ENCODE data around the gene FN1.

The FN1 gene

GRCh38 chr2:215374642-215375466 lies 61.0 kb downstream of the FN1 start:
- Histone ChIP-seq H3K27ac (peak overlapping the region; percentile 9), H3K4me3 (ENCODE audit: low read depth, low read length) (no peak overlapping the region), H3K36me3 (replicated peaks) (peaks cover 95% of the 10 kb centered on the region), H3K27me3 (replicated peaks) (no peaks in the 10 kb centered on the region)
- peak; percentile 47 for DNase-seq
- in situ Hi-C loops (cut with HindIII; ENCODE audit: low pct_ligation_motif_present, low sequenced_read_pairs), result no loop called here
- TF ChIP-seq, protein P1, sequence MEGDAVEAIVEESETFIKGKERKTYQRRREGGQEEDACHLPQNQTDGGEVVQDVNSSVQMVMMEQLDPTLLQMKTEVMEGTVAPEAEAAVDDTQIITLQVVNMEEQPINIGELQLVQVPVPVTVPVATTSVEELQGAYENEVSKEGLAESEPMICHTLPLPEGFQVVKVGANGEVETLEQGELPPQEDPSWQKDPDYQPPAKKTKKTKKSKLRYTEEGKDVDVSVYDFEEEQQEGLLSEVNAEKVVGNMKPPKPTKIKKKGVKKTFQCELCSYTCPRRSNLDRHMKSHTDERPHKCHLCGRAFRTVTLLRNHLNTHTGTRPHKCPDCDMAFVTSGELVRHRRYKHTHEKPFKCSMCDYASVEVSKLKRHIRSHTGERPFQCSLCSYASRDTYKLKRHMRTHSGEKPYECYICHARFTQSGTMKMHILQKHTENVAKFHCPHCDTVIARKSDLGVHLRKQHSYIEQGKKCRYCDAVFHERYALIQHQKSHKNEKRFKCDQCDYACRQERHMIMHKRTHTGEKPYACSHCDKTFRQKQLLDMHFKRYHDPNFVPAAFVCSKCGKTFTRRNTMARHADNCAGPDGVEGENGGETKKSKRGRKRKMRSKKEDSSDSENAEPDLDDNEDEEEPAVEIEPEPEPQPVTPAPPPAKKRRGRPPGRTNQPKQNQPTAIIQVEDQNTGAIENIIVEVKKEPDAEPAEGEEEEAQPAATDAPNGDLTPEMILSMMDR (IDR thresholded peaks at IDR 0.05; ENCODE audit: low read depth, low read length, missing control alignments), result no peak

DNA sequence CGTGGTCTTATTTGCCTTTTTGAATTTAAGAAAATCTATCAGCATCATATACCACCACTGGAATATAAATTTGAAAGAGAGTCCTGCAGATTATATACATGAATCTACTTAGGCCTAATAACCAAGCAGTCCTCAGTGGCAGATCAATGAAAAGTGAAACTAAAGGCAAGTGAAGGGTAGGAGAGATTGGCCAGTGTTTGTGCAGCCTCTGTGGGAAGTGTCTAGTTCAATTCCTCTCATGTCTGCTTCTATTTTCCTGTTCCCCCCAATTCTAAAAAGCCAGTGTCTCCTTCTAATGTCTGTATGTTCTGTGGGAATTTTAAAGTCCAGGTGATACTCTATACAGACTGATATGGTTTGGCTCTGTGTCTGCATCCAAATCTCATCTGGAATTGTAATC lies 61.9 kb downstream of the FN1 start:
- H3K36me3 ChIP-seq (replicated peaks), result peaks cover 94% of the 10 kb centered on the region
- no peak for DNase-seq
- peak overlapping the region; percentile 9 for H3K27ac ChIP-seq
- in situ Hi-C loops (cut with HindIII; ENCODE audit: low pct_ligation_motif_present, low sequenced_read_pairs), result no loop called here
- H3K27me3 ChIP-seq (replicated peaks), result no peaks in the 10 kb centered on the region
- H3K4me3 ChIP-seq (ENCODE audit: low read depth, low read length), result no peak overlapping the region
- TF ChIP-seq, protein P1 (IDR thresholded peaks at IDR 0.05; ENCODE audit: low read depth, low read length, missing control alignments), result no peak

GRCh38 chr2:215372968-215373649 lies 62.8 kb downstream of the FN1 start:
- in situ Hi-C loops (cut with HindIII; ENCODE audit: low pct_ligation_motif_present, low sequenced_read_pairs), result no loop called here
- H3K36me3 ChIP-seq (replicated peaks), result peaks cover 93% of the 10 kb centered on the region

DNA sequence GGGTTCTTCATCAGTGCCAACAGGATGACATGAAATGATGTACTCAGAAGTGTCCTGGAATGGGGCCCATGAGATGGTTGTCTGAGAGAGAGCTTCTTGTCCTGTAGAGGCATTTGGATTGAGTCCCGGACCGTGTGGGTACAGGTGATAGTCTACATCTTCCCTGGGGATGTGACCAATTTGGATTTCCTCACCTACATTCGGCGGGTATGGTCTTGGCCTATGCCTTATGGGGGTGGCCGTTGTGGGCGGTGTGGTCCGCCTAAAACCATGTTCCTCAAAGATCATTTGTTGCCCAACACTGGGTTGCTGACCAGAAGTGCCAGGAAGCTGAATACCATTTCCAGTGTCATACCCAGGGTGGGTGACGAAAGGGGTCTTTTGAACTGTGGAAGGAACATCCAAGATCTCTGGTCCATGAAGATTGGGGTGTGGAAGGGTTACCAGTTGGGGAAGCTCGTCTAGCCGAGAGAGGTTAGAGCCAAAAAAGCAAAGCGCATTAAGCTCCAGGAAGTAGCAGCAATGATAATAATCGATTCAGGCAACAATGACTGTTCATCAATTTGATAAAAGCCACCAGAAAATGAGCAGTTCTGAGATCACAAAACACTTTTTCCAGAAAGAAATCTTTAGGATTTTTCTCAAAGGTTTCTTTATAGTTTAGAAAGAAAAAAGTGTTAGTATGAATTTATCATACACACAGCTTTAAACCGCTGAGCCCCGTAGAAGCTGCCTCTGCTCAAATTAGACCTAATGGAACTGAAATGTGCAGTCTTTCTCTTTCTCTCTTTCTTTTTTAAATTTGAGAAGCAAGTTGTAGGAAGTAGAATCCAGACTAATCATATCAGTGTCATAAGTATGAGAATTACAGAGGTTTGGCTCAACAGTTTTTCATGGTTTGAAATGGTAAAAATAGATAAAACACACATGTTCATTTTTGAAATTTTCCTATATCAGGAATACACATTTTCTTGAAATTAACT lies 63.7 kb downstream of the FN1 start:
- TF ChIP-seq, protein P1 (IDR thresholded peaks at IDR 0.05; ENCODE audit: low read depth, low read length, missing control alignments), result no peak
- in situ Hi-C loops (cut with HindIII; ENCODE audit: low pct_ligation_motif_present, low sequenced_read_pairs), result no loop called here
- no peak overlapping the region for H3K27ac ChIP-seq
- DNase-seq, result peak; percentile 55
- no peaks in the 10 kb centered on the region for H3K27me3 ChIP-seq (replicated peaks)
- H3K4me3 ChIP-seq (ENCODE audit: low read depth, low read length), result no peak overlapping the region
- peaks cover 94% of the 10 kb centered on the region for H3K36me3 ChIP-seq (replicated peaks)

More at GRCh38 chr2:215372968-215373649, 62.8 kb downstream of the FN1 start:
- Histone ChIP-seq H3K4me3 (ENCODE audit: low read depth, low read length) (no peak overlapping the region), H3K27ac (no peak overlapping the region), H3K27me3 (replicated peaks) (no peaks in the 10 kb centered on the region)
- TF ChIP-seq, protein P1 (IDR thresholded peaks at IDR 0.05; ENCODE audit: low read depth, low read length, missing control alignments), result no peak
- DNase-seq, result no peak

- TF ChIP-seq, protein P1 (IDR thresholded peaks at IDR 0.05; ENCODE audit: low read depth, low read length, missing control alignments), result no peak
- H3K27ac ChIP-seq, result peak overlapping the region; percentile 32
- no peak overlapping the region for H3K4me3 ChIP-seq (ENCODE audit: low read depth, low read length)
- in situ Hi-C loops (cut with HindIII; ENCODE audit: low pct_ligation_motif_present, low sequenced_read_pairs), result no loop called here
- peak; percentile 38 for DNase-seq
- H3K36me3 ChIP-seq (replicated peaks), result peaks cover 92% of the 10 kb centered on the region
- H3K27me3 ChIP-seq (replicated peaks), result no peaks in the 10 kb centered on the region
Measured at GRCh38 chr2:215370112-215370965, 65.5 kb downstream of the FN1 start.

Measured in brain microvascular endothelial cell (primary cell).